ENCODE measurements around the gene CD226.
"Not testable (repeated sequence)": the region's sequence is repeated elsewhere in the genome, so short reads cannot be mapped to it uniquely, and the experiment has no call there.

Gene CD226

DNA sequence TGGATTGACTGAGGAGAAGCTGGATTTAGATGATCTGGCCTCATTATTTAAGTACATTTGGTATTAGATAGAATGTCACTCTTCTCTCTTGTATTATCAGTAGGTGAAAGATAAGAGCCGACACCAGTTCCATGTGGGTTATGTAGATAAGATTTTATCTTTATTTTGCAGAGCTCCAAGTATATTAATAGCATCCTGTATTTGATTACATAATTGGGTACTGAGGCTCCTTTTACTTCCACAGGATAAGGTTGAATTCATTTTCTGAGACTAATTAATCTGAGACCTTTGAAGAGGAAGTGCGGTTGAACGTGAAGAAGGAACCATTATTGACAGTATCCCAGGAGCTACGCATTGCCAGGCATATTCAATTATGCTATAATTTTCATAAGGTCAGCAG, 32.8 kb upstream of the CD226 start:
- Histone ChIP-seq H3K79me2 (ENCODE audit: insufficient read depth, low read length) (no peaks in the 10 kb centered on the region), H3K9ac (ENCODE audit: low read depth, low read length) (no peak overlapping the region), H3K4me1 (ENCODE audit: insufficient read depth, low read length) (no peaks in the 10 kb centered on the region), H3K36me3 (ENCODE audit: insufficient read depth, low read length) (peaks cover 21% of the 10 kb centered on the region; the same call in 1 of the 2 replicates), H2AFZ (ENCODE audit: low read depth, low read length) (no peak overlapping the region), H3K27ac (ENCODE audit: low read length) (no peak overlapping the region), H3K27me3 (ENCODE audit: insufficient read depth, low read length, poor library complexity) (no peaks in the 10 kb centered on the region), H3K4me3 (ENCODE audit: low read depth in 1 of 2, low read length in 2 of 2) (no peak overlapping the region), H4K20me1 (ENCODE audit: insufficient read depth, low read length) (no peaks in the 10 kb centered on the region), H3K4me2 (ENCODE audit: insufficient read depth, low read length) (no peak overlapping the region), H3K9me3 (ENCODE audit: insufficient read depth, low read length, severe bottlenecking) (no peaks in the 10 kb centered on the region)
- DNase-seq (no peak), ATAC-seq (ENCODE audit: insufficient read depth, low read depth) (no peak)
- TF ChIP-seq, protein P1, sequence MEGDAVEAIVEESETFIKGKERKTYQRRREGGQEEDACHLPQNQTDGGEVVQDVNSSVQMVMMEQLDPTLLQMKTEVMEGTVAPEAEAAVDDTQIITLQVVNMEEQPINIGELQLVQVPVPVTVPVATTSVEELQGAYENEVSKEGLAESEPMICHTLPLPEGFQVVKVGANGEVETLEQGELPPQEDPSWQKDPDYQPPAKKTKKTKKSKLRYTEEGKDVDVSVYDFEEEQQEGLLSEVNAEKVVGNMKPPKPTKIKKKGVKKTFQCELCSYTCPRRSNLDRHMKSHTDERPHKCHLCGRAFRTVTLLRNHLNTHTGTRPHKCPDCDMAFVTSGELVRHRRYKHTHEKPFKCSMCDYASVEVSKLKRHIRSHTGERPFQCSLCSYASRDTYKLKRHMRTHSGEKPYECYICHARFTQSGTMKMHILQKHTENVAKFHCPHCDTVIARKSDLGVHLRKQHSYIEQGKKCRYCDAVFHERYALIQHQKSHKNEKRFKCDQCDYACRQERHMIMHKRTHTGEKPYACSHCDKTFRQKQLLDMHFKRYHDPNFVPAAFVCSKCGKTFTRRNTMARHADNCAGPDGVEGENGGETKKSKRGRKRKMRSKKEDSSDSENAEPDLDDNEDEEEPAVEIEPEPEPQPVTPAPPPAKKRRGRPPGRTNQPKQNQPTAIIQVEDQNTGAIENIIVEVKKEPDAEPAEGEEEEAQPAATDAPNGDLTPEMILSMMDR (IDR thresholded peaks at IDR 0.05; ENCODE audit: borderline replicate concordance, extremely low read depth, low read length, poor library complexity, severe bottlenecking), result no peak
- no peak for TF ChIP-seq EZH2 (IDR thresholded peaks at IDR 0.05; ENCODE audit: borderline replicate concordance, low read depth, low read length, severe bottlenecking)

DNA sequence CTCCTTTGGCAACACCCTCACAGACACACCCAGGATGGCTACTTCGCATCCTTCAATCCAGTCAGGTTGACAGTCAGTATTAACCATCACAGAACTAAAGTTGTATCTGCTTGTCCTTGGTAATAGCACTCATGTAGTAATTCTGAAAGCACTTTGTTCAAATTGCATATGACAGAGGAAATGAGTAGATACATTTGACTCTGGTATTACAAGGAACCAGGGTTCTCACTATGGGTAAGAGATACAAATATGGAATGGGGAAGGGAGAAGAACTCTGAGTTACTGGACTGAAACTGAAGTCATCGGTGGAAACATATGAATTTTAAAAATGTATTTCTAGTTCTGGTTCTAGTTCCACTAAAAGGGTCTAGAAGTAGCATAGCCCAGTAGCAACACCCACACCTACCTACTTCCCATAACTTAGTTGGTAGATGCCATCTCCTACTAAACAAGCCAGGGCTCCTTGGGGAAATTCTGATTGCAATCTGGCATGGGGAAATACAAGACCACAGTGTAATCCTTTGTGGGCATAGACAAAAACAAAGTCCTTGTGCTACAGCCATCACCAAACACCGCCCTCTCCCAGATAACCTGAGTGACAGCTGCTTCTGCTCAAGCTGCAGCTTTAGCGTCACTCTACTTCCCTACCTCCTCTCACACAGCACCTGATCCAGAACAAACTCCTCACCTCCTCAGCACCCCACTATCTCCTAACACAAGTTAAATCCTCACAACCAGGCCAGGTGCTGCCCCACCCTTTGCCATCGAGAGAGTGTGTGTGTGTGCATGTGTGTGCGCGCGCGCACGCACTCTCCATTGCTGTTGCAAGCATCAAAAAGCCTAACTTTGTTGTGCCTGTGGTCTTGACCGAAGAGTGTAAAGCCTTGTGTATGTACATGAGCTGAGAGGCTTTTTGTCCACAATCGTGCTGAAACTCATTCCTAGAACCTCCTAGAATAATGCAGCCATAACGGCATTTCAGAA, 31.4 kb upstream of the CD226 start:
- ATAC-seq (ENCODE audit: insufficient read depth, low read depth), result no peak; the same call in 2 of the 3 replicates
- H3K9me3 ChIP-seq (ENCODE audit: insufficient read depth, low read length, severe bottlenecking), result no peaks in the 10 kb centered on the region
- no peaks in the 10 kb centered on the region for H3K79me2 ChIP-seq (ENCODE audit: insufficient read depth, low read length)
- no peaks in the 10 kb centered on the region for H3K4me1 ChIP-seq (ENCODE audit: insufficient read depth, low read length)
- no peaks in the 10 kb centered on the region for H4K20me1 ChIP-seq (ENCODE audit: insufficient read depth, low read length)
- H3K27me3 ChIP-seq (ENCODE audit: insufficient read depth, low read length, poor library complexity), result no peaks in the 10 kb centered on the region
- H2AFZ ChIP-seq (ENCODE audit: low read depth, low read length), result no peak overlapping the region
- no peak overlapping the region for H3K9ac ChIP-seq (ENCODE audit: low read depth, low read length)
- peaks cover 14% of the 10 kb centered on the region; the same call in 1 of the 2 replicates for H3K36me3 ChIP-seq (ENCODE audit: insufficient read depth, low read length)
- no peak overlapping the region for H3K27ac ChIP-seq (ENCODE audit: low read length)
- DNase-seq, result no peak
- TF ChIP-seq, protein P1 (IDR thresholded peaks at IDR 0.05; ENCODE audit: borderline replicate concordance, extremely low read depth, low read length, poor library complexity, severe bottlenecking), result no peak
- no peak for TF ChIP-seq EZH2 (IDR thresholded peaks at IDR 0.05; ENCODE audit: borderline replicate concordance, low read depth, low read length, severe bottlenecking)
- H3K4me2 ChIP-seq (ENCODE audit: insufficient read depth, low read length), result no peak overlapping the region
- no peak overlapping the region for H3K4me3 ChIP-seq (ENCODE audit: low read depth in 1 of 2, low read length in 2 of 2)

DNA sequence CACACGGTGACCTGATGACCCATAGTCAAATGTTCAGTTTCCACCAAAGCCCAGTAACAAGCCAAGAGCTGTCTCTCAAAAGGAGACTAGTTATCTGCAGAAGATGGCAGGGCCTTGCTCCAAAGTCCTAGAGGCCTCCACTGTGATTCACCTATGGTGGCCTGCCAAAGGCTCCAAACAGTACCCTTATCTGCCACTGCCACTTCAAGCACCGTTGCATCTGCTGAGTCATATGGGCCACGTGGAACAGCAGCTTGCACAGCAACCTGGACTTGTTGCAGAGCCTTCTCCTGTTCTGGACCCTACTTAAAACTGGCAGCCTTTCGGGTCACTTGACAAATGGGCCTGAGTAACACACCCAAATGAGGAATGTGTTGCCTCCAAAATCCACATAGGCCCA, 27.6 kb upstream of the CD226 start:
- H3K36me3 ChIP-seq (ENCODE audit: insufficient read depth, low read length), result 0 out of 2 replicates have a peak, but pooled peaks cover 11% of the 10 kb centered on the region
- H3K9me3 ChIP-seq (ENCODE audit: insufficient read depth, low read length, severe bottlenecking), result peaks cover 10% of the 10 kb centered on the region
- not testable (repeated sequence) for H2AFZ ChIP-seq (ENCODE audit: low read depth, low read length); H3K27me3 ChIP-seq (ENCODE audit: insufficient read depth, low read length, poor library complexity); H3K79me2 ChIP-seq (ENCODE audit: insufficient read depth, low read length); H3K4me1 ChIP-seq (ENCODE audit: insufficient read depth, low read length); ATAC-seq (ENCODE audit: insufficient read depth, low read depth); H4K20me1 ChIP-seq (ENCODE audit: insufficient read depth, low read length); H3K9ac ChIP-seq (ENCODE audit: low read depth, low read length); DNase-seq; H3K4me2 ChIP-seq (ENCODE audit: insufficient read depth, low read length); H3K27ac ChIP-seq (ENCODE audit: low read length); H3K4me3 ChIP-seq (ENCODE audit: low read depth in 1 of 2, low read length in 2 of 2)

DNA sequence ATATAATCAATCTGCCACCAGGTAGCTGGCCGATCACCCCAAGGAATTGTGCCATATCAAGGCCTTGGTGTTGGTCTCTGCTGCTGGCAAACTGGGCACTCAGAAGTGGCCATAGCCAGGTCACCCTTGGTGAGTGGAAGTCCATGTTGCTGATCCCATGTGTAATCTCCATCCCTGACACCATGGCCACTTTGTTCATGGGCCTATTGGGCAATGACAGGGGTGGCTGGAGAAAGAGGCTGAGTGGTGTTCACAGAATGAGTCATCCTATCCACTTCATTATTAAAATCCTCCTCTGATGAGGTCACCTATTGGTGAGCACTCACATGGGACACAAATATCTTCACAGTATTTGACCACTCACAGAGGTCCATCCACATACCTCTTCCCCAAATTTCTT, 26.7 kb upstream of the CD226 start:
- peaks cover 10% of the 10 kb centered on the region for H3K9me3 ChIP-seq (ENCODE audit: insufficient read depth, low read length, severe bottlenecking)
- H3K9ac ChIP-seq (ENCODE audit: low read depth, low read length), result no peak overlapping the region
- no peak overlapping the region for H2AFZ ChIP-seq (ENCODE audit: low read depth, low read length)
- DNase-seq, result no peak
- no peak overlapping the region for H3K4me2 ChIP-seq (ENCODE audit: insufficient read depth, low read length)
- 0 out of 2 replicates have a peak, but pooled peaks cover 10% of the 10 kb centered on the region for H3K36me3 ChIP-seq (ENCODE audit: insufficient read depth, low read length)
- H3K27ac ChIP-seq (ENCODE audit: low read length), result no peak overlapping the region
- no peaks in the 10 kb centered on the region for H3K27me3 ChIP-seq (ENCODE audit: insufficient read depth, low read length, poor library complexity)
- TF ChIP-seq EZH2 (IDR thresholded peaks at IDR 0.05; ENCODE audit: borderline replicate concordance, low read depth, low read length, severe bottlenecking), result no peak
- TF ChIP-seq, protein P1 (IDR thresholded peaks at IDR 0.05; ENCODE audit: borderline replicate concordance, extremely low read depth, low read length, poor library complexity, severe bottlenecking), result no peak
- no peak for ATAC-seq (ENCODE audit: insufficient read depth, low read depth)
- H3K4me1 ChIP-seq (ENCODE audit: insufficient read depth, low read length), result no peaks in the 10 kb centered on the region
- H3K79me2 ChIP-seq (ENCODE audit: insufficient read depth, low read length), result no peaks in the 10 kb centered on the region
- H3K4me3 ChIP-seq (ENCODE audit: low read depth in 1 of 2, low read length in 2 of 2), result no peak overlapping the region
- H4K20me1 ChIP-seq (ENCODE audit: insufficient read depth, low read length), result no peaks in the 10 kb centered on the region
